Activated T-helper 1 cell treated with anti-CD3 and anti-CD28 coated beads, Interleukin-12 subunit alpha, Interleukin-12 subunit beta, Interleukin-2, Interleukin-4 antibody, amounts not matched to agents 30 ng/mL and 10 ng/mL and 1 ng/mL, durations not matched to agents 14 hours and 24 hours and 36 hours (primary cell): ENCODE measurements around the gene RTCA. TPM values are rescaled to one million over a fixed set of nuclear protein-coding genes. Genes with fewer than 3 reads are reported as not detected.
"Not testable (repeated sequence)": the region's sequence is repeated elsewhere in the genome, so short reads cannot be mapped to it uniquely, and the experiment has no call there.

ENCODE experiments used
- DNase-seq: peaks from one replicate; pipeline ENCODE4 v3.0.0; 2021; ENCODE audit warnings: low spot score
- H3K27ac Mint-ChIP-seq: one replicate; pipeline ENCODE4 v1.8.0; 2021; ENCODE audit warnings: mild to moderate bottlenecking, mixed read lengths
- H3K27me3 Mint-ChIP-seq: one replicate; pipeline ENCODE4 v1.8.0; 2022; ENCODE audit warnings: mild to moderate bottlenecking, moderate library complexity, mixed read lengths; ENCODE audit not compliant: insufficient read depth
- H3K36me3 Mint-ChIP-seq: one replicate; pipeline ENCODE4 v1.8.0; 2021; ENCODE audit warnings: low read depth, mixed read lengths
- H3K4me1 Mint-ChIP-seq: one replicate; pipeline ENCODE4 v1.8.0; 2021; ENCODE audit warnings: low read depth, mixed read lengths
- H3K4me3 Mint-ChIP-seq: one replicate; pipeline ENCODE4 v1.8.0; 2021; ENCODE audit warnings: mild to moderate bottlenecking, moderate library complexity, mixed read lengths
- H3K9me3 Mint-ChIP-seq: one replicate; pipeline ENCODE4 v1.8.0; 2021; ENCODE audit warnings: mixed read lengths
- intact Hi-C: fragments of 100-400 bp; cut with micrococcal nuclease; formaldehyde crosslinking; loops from one replicate; pipeline ENCODE4 v1.15.1; 2024
- total RNA-seq: library from RNA; stranded (reverse); gene quantifications from 2 replicates; pipeline ENCODE4 v1.2.3, GENCODE V29; 2022

RTCA gene
- 48.1 and 52.0 TPM in 2 replicates for total RNA-seq

GRCh38 chr1:100265931-100266740, at the start of gene RTCA:
Gene RTCA, plus strand, starts transcription at chr1:100266216. Its CDS starts 160 bp downstream, at chr1:100266376.
- DNase-seq, result peak; percentile 94
- intact Hi-C loops, result loop anchor here (1.0 to 5.0 kb wide), 8 partner anchors 17 to 457 kb away; partner anchors contain the start of genes DBT and SASS6
- Mint-ChIP-seq H3K4me3 (peak within 1 kb of the TSS; percentile 100), H3K27me3 (peaks cover 4% of the 10 kb centered on the region), H3K9me3 (peaks cover 3% of the 10 kb centered on the region), H3K36me3 (peaks cover 34% of the 10 kb centered on the region), H3K4me1 (peaks cover 50% of the 10 kb centered on the region), H3K27ac (peak within 1 kb of the TSS; percentile 100)

GRCh38 chr1:100217834-100218233, 48.2 kb upstream of the RTCA start:
- Mint-ChIP-seq H3K9me3 (no peaks in the 10 kb centered on the region), H3K36me3 (peaks cover 31% of the 10 kb centered on the region), H3K27ac (no peak overlapping the region), H3K27me3 (no peaks in the 10 kb centered on the region), H3K4me3 (no peak overlapping the region), H3K4me1 (peaks cover 4% of the 10 kb centered on the region)
- intact Hi-C loops, result no loop called here
- DNase-seq, result no peak

GRCh38 chr1:100219457-100219856, 46.6 kb upstream of the RTCA start:
- intact Hi-C loops, result no loop called here
- Mint-ChIP-seq H3K4me3 (no peak overlapping the region), H3K9me3 (no peaks in the 10 kb centered on the region), H3K4me1 (peaks cover 4% of the 10 kb centered on the region), H3K27ac (no peak overlapping the region), H3K36me3 (peaks cover 27% of the 10 kb centered on the region), H3K27me3 (no peaks in the 10 kb centered on the region)
- DNase-seq, result no peak

- intact Hi-C loops, result no loop called here
- no peak for DNase-seq
- no peak overlapping the region for H3K27ac Mint-ChIP-seq
- no peaks in the 10 kb centered on the region for H3K27me3 Mint-ChIP-seq
- H3K4me1 Mint-ChIP-seq, result peaks cover 4% of the 10 kb centered on the region
- peaks cover 25% of the 10 kb centered on the region for H3K36me3 Mint-ChIP-seq
- H3K9me3 Mint-ChIP-seq, result no peaks in the 10 kb centered on the region
- no peak overlapping the region for H3K4me3 Mint-ChIP-seq
Observed at GRCh38 chr1:100219883-100220282, 46.1 kb upstream of the RTCA start.

GRCh38 chr1:100222428-100222827, 43.6 kb upstream of the RTCA start:
- DNase-seq, result no peak
- Mint-ChIP-seq H3K27me3 (no peaks in the 10 kb centered on the region), H3K36me3 (peaks cover 20% of the 10 kb centered on the region), H3K9me3 (no peaks in the 10 kb centered on the region), H3K4me1 (peaks cover 4% of the 10 kb centered on the region), H3K27ac (no peak overlapping the region), H3K4me3 (no peak overlapping the region)
- intact Hi-C loops, result no loop called here

GRCh38 chr1:100229681-100230443, 36.2 kb upstream of the RTCA start:
- no peaks in the 10 kb centered on the region for H3K9me3 Mint-ChIP-seq
- H3K4me1 Mint-ChIP-seq, result peaks cover 8% of the 10 kb centered on the region
- intact Hi-C loops, result no loop called here
- H3K27ac Mint-ChIP-seq, result no peak overlapping the region
- H3K4me3 Mint-ChIP-seq, result no peak overlapping the region
- no peak for DNase-seq
- H3K27me3 Mint-ChIP-seq, result no peaks in the 10 kb centered on the region
- peaks cover 24% of the 10 kb centered on the region for H3K36me3 Mint-ChIP-seq

- peaks cover 8% of the 10 kb centered on the region for H3K4me1 Mint-ChIP-seq
- peaks cover 26% of the 10 kb centered on the region for H3K36me3 Mint-ChIP-seq
- intact Hi-C loops, result no loop called here
- H3K27me3 Mint-ChIP-seq, result no peaks in the 10 kb centered on the region
- H3K9me3 Mint-ChIP-seq, result no peaks in the 10 kb centered on the region
- DNase-seq, result no peak
- H3K4me3 Mint-ChIP-seq, result no peak overlapping the region
- H3K27ac Mint-ChIP-seq, result no peak overlapping the region
Observed at GRCh38 chr1:100230765-100231164, 35.3 kb upstream of the RTCA start.

GRCh38 chr1:100231721-100232120, 34.3 kb upstream of the RTCA start:
- Mint-ChIP-seq H3K9me3 (no peaks in the 10 kb centered on the region), H3K4me1 (peaks cover 8% of the 10 kb centered on the region), H3K27ac (no peak overlapping the region), H3K27me3 (no peaks in the 10 kb centered on the region), H3K36me3 (peaks cover 29% of the 10 kb centered on the region), H3K4me3 (no peak overlapping the region)
- intact Hi-C loops, result no loop called here
- no peak for DNase-seq

GRCh38 chr1:100232156-100232555, 33.9 kb upstream of the RTCA start:
- H3K27me3 Mint-ChIP-seq, result no peaks in the 10 kb centered on the region
- H3K27ac Mint-ChIP-seq, result no peak overlapping the region
- no peaks in the 10 kb centered on the region for H3K9me3 Mint-ChIP-seq
- peaks cover 34% of the 10 kb centered on the region for H3K36me3 Mint-ChIP-seq
- no peak overlapping the region for H3K4me3 Mint-ChIP-seq
- no peak for DNase-seq
- intact Hi-C loops, result no loop called here
- peaks cover 8% of the 10 kb centered on the region for H3K4me1 Mint-ChIP-seq

GRCh38 chr1:100233566-100233965, 32.5 kb upstream of the RTCA start:
- H3K4me1 Mint-ChIP-seq, H3K27ac Mint-ChIP-seq, intact Hi-C loops, H3K27me3 Mint-ChIP-seq, H3K4me3 Mint-ChIP-seq, DNase-seq, H3K9me3 Mint-ChIP-seq: not testable (repeated sequence)
- H3K36me3 Mint-ChIP-seq, result peaks cover 37% of the 10 kb centered on the region

GRCh38 chr1:100234432-100234831, 31.6 kb upstream of the RTCA start:
- Mint-ChIP-seq H3K9me3 (no peaks in the 10 kb centered on the region), H3K4me3 (no peak overlapping the region), H3K27me3 (no peaks in the 10 kb centered on the region), H3K4me1 (peaks cover 8% of the 10 kb centered on the region), H3K36me3 (peaks cover 39% of the 10 kb centered on the region), H3K27ac (no peak overlapping the region)
- intact Hi-C loops, result no loop called here
- DNase-seq, result no peak

- intact Hi-C loops, result no loop called here
- no peak for DNase-seq
- Mint-ChIP-seq H3K9me3 (no peaks in the 10 kb centered on the region), H3K27ac (no peak overlapping the region), H3K4me1 (peaks cover 8% of the 10 kb centered on the region), H3K27me3 (no peaks in the 10 kb centered on the region), H3K36me3 (peaks cover 39% of the 10 kb centered on the region), H3K4me3 (no peak overlapping the region)
Observed at GRCh38 chr1:100237091-100237490, 28.9 kb upstream of the RTCA start.

GRCh38 chr1:100239961-100240360, 26.1 kb upstream of the RTCA start:
- Mint-ChIP-seq H3K9me3 (no peaks in the 10 kb centered on the region), H3K4me3 (no peak overlapping the region), H3K4me1 (no peaks in the 10 kb centered on the region), H3K36me3 (peaks cover 28% of the 10 kb centered on the region), H3K27me3 (no peaks in the 10 kb centered on the region), H3K27ac (no peak overlapping the region)
- no peak for DNase-seq
- intact Hi-C loops, result loop anchor here (10.0 kb wide), 1 partner anchor 385 kb away; the partner anchor contains the start of gene AGL
